HG03460 (cell line): ENCODE measurements around the gene DUSP19.
A peak's percentile ranks its signal among the peaks of the same experiment; 100 is the strongest.

Source experiments
- ATAC-seq: cut with Tn5 transposase; IDR thresholded peaks from one replicate; pipeline ENCODE4 v1.9.1; 2021; ENCODE audit not compliant: unreplicated experiment

DUSP19 gene

GRCh38 chr2:183124222-183124956, 45.8 kb downstream of the DUSP19 start, which contains the start of gene NUP35:
TSS of gene NUP35 (plus strand) at chr2:183124443. CDS start at chr2:183124458, 15 bp downstream.
- ATAC-seq: peak; percentile 92

GRCh38 chr2:183124957-183125255, 46.4 kb downstream of the DUSP19 start:
- ATAC-seq: no peak

- no peak for ATAC-seq
Measured at GRCh38 chr2:183125659-183126341, 47.3 kb downstream of the DUSP19 start.

DNA sequence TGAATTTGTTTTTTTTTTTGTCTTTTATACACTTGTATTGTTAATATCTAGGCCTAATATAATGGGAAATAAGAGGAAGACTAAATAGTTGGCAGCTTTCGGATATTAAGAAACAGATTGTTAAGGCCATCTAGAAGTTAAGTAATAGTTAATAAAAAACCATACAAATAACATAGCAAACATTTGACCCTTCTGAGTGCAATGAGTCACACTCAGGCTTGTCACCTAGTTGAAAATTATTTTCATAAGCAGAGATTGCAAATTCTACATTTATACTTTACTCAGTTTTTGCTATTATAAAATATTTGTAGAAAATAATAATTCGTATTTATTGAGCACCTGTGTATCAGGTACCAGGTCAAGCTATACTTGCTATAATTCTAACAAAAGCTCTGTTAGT, 48.1 kb downstream of the DUSP19 start:
- ATAC-seq: no peak

GRCh38 chr2:183134016-183134415, 55.5 kb downstream of the DUSP19 start:
- ATAC-seq: no peak

GRCh38 chr2:183148955-183149354, 70.4 kb downstream of the DUSP19 start:
- no peak for ATAC-seq

DNA sequence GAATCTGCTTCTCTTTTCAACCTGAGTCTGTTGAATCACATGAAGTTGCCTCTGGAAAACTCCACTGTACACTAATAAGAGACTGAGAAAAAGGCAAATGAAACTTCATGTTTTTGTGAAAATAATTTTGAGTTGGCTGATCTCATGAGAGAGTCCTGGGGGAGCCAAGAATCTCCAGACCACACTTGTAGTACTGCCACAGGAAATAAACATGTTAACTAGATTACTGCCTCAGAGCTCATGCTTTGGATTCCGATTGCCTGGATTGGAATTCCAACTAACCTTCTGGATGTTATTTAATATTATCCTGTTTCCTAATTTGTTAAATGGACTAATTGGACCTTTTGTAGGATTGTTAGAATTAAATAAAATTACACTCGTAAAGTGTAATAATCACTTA, 70.9 kb downstream of the DUSP19 start:
- no peak for ATAC-seq
